Keratinocyte (primary cell): ENCODE results near the gene TLX2. TPM values are rescaled to one million over a fixed set of nuclear protein-coding genes. Genes with fewer than 3 reads are reported as not detected.
A peak's percentile ranks its signal among the peaks of the same experiment; 100 is the strongest.

ENCODE experiments used
- DNase-seq: peaks from one replicate; pipeline ENCODE4 v3.0.0-alpha.2; 2011; ENCODE audit warnings: low read depth, missing footprints, low spot score
- FAIRE-seq: peaks from 2 replicates; lab custom pipeline; 2011; peaks lifted over from hg19 to GRCh38; lab: Jason Lieb, UNC
- H2AFZ ChIP-seq: 2 replicates; pipeline ENCODE4 v1.6.0; 2012; ENCODE audit warnings: low read length, control low read depth, inconsistent platforms; ENCODE audit not compliant: control insufficient read depth
- H3K27ac ChIP-seq: 2 replicates; pipeline ENCODE4 v1.5.1; 2011; ENCODE audit warnings: low read length; ENCODE audit not compliant: control insufficient read depth, insufficient read depth
- H3K27me3 ChIP-seq: 3 replicates; pipeline ENCODE4 v1.6.0; 2011; ENCODE audit warnings: low read length; ENCODE audit not compliant: control insufficient read depth, insufficient read depth; ENCODE audit errors: extremely low read depth
- H3K36me3 ChIP-seq, 2 experiments: 2 replicates in 1 of 2; 3 replicates in 1 of 2; pipeline ENCODE4 v1.5.1; 2011; ENCODE audit warnings: low read length in 2 of 2, mild to moderate bottlenecking in 1 of 2; ENCODE audit not compliant: control insufficient read depth in 2 of 2, insufficient read depth in 2 of 2; ENCODE audit errors: extremely low read depth in 1 of 2
- H3K4me1 ChIP-seq: 3 replicates; pipeline ENCODE4 v1.5.1; 2011; ENCODE audit warnings: low read length; ENCODE audit not compliant: control insufficient read depth, insufficient read depth; ENCODE audit errors: extremely low read depth
- H3K4me2 ChIP-seq: 3 replicates; pipeline ENCODE4 v1.6.0; 2011; ENCODE audit warnings: low read depth, low read length; ENCODE audit not compliant: control insufficient read depth, insufficient read depth; ENCODE audit errors: extremely low read depth
- H3K4me3 ChIP-seq, 3 experiments: fragments of 200-600 bp in 1 of 3; sonication (generic) in 1 of 3; 2 replicates in 2 of 3; 3 replicates in 1 of 3; pipeline ENCODE4 v1.5.1; 2011 to 2016; ENCODE audit warnings: low read length in 3 of 3, mild to moderate bottlenecking in 3 of 3, control low read depth in 2 of 3, inconsistent platforms in 1 of 3, low read depth in 1 of 3, mixed read lengths in 1 of 3, mixed run types in 1 of 3, moderate library complexity in 1 of 3; ENCODE audit not compliant: control insufficient read depth in 2 of 3, insufficient read depth in 2 of 3; ENCODE audit errors: extremely low read depth in 1 of 3
- H3K79me2 ChIP-seq: 2 replicates; pipeline ENCODE4 v1.6.0; 2012; ENCODE audit warnings: low read length; ENCODE audit not compliant: control insufficient read depth, insufficient read depth
- H3K9ac ChIP-seq: 3 replicates; pipeline ENCODE4 v1.6.0; 2011; ENCODE audit warnings: low read length; ENCODE audit not compliant: control insufficient read depth, insufficient read depth; ENCODE audit errors: extremely low read depth
- H3K9me1 ChIP-seq: 3 replicates; pipeline ENCODE4 v1.6.0; 2011; ENCODE audit warnings: low read length; ENCODE audit not compliant: control insufficient read depth, insufficient read depth; ENCODE audit errors: extremely low read depth
- H3K9me3 ChIP-seq: 2 replicates; pipeline ENCODE4 v1.5.1; 2012; ENCODE audit warnings: low read depth, low read length; ENCODE audit not compliant: control insufficient read depth
- H4K20me1 ChIP-seq: 3 replicates; pipeline ENCODE4 v1.6.0; 2011; ENCODE audit warnings: low read length; ENCODE audit not compliant: control insufficient read depth, insufficient read depth; ENCODE audit errors: extremely low read depth
- EZH2 ChIP-seq: IDR thresholded peaks from one replicate; pipeline ENCODE4 v1.6.1; 2012; ENCODE audit warnings: inconsistent platforms, mild to moderate bottlenecking, low read length, moderate library complexity
- dilution Hi-C: fragments of 300-500 bp; cut with MboI; formaldehyde crosslinking; loops from one replicate; pipeline ENCODE4 v1.7.0; 2020; ENCODE audit warnings: low sequenced_read_pairs; ENCODE audit not compliant: extremely low pct_ligation_motif_present
- polyA plus RNA-seq, 5 experiments: library from polyadenylated mRNA; depleted of rRNA in 3 of 5; stranded (reverse) in 3 of 5; stranded (forward) in 1 of 5; unstranded in 1 of 5; fragments of >200 nt; gene quantifications; 1 replicate in 1 of 5; 2 replicates in 3 of 5; 3 replicates in 1 of 5; pipeline versions ENCODE4 v1.2.1 to v1.2.3, GENCODE V29; 2011 to 2012; ENCODE audit warnings: missing spikeins in 2 of 5, low read depth in 1 of 5, low replicate concordance in 1 of 5
- TF ChIP-seq, protein P1 (sequence below), 3 experiments: IDR thresholded peaks in 1 of 3; conservative IDR thresholded peaks in 1 of 3; optimal IDR thresholded peaks in 1 of 3; 2 replicates in 2 of 3; 3 replicates in 1 of 3; pipeline versions ENCODE3 to v1.5.1; 2011; ENCODE audit warnings: low read length in 3 of 3, mild to moderate bottlenecking in 3 of 3, moderate library complexity in 2 of 3, control low read depth in 1 of 3, inconsistent platforms in 1 of 3; ENCODE audit not compliant: insufficient read depth in 2 of 3; ENCODE audit errors: extremely low read depth in 1 of 3

Gene TLX2
- polyA plus RNA-seq, 1 donor (not counting 4 experiments of a cell fraction or from before 2014, with no cell fraction given): not detected

DNA sequence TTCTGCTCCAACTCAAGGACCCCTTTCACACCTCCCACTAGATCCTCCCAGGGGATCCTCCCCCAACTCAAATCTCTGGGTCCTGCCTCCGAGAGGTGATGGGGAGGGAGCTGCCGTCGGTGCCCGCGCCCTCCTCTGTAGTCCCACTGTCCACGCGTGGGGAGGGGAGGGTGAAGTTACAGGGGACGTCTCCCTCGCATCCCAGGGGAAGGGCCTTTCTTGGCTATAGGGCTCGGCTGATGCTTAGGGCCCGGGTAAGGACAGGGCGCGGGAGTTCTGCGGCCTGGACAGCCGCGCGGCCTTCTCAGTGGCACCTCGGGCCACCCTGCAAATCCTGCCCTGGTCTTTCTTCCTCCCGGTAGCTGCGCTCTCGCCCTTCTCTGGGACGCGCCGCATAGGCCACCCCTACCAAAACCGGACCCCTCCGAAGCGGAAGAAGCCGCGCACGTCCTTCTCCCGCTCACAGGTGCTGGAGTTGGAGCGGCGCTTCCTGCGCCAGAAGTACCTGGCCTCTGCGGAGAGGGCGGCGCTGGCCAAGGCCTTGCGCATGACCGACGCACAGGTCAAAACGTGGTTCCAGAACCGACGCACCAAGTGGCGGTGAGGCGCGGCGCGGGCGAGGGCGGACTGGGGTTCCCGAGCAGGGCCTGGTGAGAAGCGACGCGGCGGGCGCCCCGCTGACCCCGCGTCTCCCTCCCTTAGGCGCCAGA lies 1.2 kb downstream of the TLX2 start:
- FAIRE-seq (no peak), DNase-seq (no peak)
- Histone ChIP-seq H3K27ac (no peak overlapping the region), H2AFZ (no peak overlapping the region), H3K4me3 (no peak overlapping the region), H3K36me3 (no peaks in the 10 kb centered on the region), H3K9me3 (no peaks in the 10 kb centered on the region), H3K79me2 (no peaks in the 10 kb centered on the region), H3K4me2 (no peak overlapping the region), H3K27me3 (peaks cover 62% of the 10 kb centered on the region), H4K20me1 (no peaks in the 10 kb centered on the region), H3K4me1 (peaks cover 6% of the 10 kb centered on the region), H3K9ac (no peak overlapping the region), H3K9me1 (no peaks in the 10 kb centered on the region)
- dilution Hi-C loops: no loop called here
- TF ChIP-seq EZH2: peak; percentile 83
- TF ChIP-seq, protein P1, sequence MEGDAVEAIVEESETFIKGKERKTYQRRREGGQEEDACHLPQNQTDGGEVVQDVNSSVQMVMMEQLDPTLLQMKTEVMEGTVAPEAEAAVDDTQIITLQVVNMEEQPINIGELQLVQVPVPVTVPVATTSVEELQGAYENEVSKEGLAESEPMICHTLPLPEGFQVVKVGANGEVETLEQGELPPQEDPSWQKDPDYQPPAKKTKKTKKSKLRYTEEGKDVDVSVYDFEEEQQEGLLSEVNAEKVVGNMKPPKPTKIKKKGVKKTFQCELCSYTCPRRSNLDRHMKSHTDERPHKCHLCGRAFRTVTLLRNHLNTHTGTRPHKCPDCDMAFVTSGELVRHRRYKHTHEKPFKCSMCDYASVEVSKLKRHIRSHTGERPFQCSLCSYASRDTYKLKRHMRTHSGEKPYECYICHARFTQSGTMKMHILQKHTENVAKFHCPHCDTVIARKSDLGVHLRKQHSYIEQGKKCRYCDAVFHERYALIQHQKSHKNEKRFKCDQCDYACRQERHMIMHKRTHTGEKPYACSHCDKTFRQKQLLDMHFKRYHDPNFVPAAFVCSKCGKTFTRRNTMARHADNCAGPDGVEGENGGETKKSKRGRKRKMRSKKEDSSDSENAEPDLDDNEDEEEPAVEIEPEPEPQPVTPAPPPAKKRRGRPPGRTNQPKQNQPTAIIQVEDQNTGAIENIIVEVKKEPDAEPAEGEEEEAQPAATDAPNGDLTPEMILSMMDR (optimal IDR thresholded peaks at IDR 0.05 in 1 of 3, IDR thresholded peaks at IDR 0.05 in 1 of 3, conservative IDR thresholded peaks at IDR 0.05 in 1 of 3; ENCODE audit: extremely low read depth in 1 of 3, insufficient read depth in 2 of 3, low read length in 3 of 3): no peak

DNA sequence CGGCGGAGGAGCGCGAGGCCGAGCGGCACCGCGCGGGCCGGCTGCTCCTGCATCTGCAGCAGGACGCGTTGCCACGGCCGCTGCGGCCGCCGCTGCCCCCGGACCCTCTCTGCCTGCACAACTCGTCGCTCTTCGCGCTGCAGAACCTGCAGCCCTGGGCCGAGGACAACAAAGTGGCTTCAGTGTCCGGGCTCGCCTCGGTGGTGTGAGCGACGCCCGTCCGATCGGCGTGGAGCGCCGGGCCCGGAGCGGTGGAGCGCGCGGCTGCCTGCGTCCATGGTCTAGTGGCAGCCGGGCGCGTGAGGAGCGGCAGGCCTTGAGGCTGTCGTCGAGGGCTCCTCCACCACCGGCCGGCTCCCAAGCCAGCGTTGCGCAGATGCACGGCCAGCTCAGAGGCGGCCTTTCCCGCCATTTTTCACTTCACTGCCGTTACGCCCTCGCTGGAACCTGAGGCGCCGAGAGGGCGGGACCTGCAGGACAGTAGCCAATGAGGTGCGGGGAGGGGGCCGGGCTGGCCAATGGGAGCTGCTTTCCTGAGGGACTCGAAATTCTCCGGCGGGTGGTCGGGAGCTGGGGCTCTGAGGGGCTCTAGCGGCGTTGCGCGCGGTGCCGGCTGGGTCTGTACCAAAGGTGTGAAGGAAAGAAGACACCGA lies 1.9 kb downstream of the TLX2 start:
- Histone ChIP-seq H3K4me3 (no peak overlapping the region), H3K27ac (no peak overlapping the region), H3K27me3 (peaks cover 61% of the 10 kb centered on the region), H3K79me2 (no peaks in the 10 kb centered on the region), H4K20me1 (no peaks in the 10 kb centered on the region), H3K9me1 (no peaks in the 10 kb centered on the region), H3K36me3 (no peaks in the 10 kb centered on the region), H3K4me1 (peaks cover 6% of the 10 kb centered on the region), H3K9ac (no peak overlapping the region), H3K9me3 (no peaks in the 10 kb centered on the region), H3K4me2 (peak overlapping the region; percentile 20), H2AFZ (no peak overlapping the region)
- dilution Hi-C loops: no loop called here
- DNase-seq (no peak), FAIRE-seq (no peak)
- no peak for TF ChIP-seq EZH2
- TF ChIP-seq, protein P1 (optimal IDR thresholded peaks at IDR 0.05 in 1 of 3, IDR thresholded peaks at IDR 0.05 in 1 of 3, conservative IDR thresholded peaks at IDR 0.05 in 1 of 3; ENCODE audit: extremely low read depth in 1 of 3, insufficient read depth in 2 of 3, low read length in 3 of 3): no peak
